ENCODE measurements around the gene NPBWR2.

DNA sequence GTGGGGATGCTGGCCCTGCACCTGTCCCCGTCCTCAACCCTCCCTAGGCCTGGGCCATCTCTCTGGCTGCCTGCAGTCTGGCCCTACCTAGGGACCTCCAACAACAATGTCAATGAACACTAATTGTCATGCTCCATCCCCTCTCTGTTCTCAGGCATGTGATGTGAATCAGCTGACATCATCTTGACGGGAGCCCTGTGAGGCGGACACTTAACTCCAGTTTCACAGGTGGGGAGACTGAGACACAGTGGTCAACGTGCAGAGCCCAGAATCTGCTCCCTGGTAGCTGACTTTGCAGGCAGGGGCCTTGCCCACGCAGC lies 45.1 kb downstream of the NPBWR2 start:
- no peak for TF ChIP-seq POLR2A (IDR thresholded peaks at IDR 0.05)
- TF ChIP-seq, protein P1, sequence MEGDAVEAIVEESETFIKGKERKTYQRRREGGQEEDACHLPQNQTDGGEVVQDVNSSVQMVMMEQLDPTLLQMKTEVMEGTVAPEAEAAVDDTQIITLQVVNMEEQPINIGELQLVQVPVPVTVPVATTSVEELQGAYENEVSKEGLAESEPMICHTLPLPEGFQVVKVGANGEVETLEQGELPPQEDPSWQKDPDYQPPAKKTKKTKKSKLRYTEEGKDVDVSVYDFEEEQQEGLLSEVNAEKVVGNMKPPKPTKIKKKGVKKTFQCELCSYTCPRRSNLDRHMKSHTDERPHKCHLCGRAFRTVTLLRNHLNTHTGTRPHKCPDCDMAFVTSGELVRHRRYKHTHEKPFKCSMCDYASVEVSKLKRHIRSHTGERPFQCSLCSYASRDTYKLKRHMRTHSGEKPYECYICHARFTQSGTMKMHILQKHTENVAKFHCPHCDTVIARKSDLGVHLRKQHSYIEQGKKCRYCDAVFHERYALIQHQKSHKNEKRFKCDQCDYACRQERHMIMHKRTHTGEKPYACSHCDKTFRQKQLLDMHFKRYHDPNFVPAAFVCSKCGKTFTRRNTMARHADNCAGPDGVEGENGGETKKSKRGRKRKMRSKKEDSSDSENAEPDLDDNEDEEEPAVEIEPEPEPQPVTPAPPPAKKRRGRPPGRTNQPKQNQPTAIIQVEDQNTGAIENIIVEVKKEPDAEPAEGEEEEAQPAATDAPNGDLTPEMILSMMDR (IDR thresholded peaks at IDR 0.05) = no peak

Measured in right lobe of liver (tissue), 4 donors.